Measurements from ENCODE around the gene GSTM1.

GRCh38 chr1:109726007-109726406 lies 38.4 kb downstream of the GSTM1 start:
- TF ChIP-seq, protein P1, sequence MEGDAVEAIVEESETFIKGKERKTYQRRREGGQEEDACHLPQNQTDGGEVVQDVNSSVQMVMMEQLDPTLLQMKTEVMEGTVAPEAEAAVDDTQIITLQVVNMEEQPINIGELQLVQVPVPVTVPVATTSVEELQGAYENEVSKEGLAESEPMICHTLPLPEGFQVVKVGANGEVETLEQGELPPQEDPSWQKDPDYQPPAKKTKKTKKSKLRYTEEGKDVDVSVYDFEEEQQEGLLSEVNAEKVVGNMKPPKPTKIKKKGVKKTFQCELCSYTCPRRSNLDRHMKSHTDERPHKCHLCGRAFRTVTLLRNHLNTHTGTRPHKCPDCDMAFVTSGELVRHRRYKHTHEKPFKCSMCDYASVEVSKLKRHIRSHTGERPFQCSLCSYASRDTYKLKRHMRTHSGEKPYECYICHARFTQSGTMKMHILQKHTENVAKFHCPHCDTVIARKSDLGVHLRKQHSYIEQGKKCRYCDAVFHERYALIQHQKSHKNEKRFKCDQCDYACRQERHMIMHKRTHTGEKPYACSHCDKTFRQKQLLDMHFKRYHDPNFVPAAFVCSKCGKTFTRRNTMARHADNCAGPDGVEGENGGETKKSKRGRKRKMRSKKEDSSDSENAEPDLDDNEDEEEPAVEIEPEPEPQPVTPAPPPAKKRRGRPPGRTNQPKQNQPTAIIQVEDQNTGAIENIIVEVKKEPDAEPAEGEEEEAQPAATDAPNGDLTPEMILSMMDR (IDR thresholded peaks at IDR 0.05; ENCODE audit: insufficient read depth, low read length, poor library complexity, severe bottlenecking): no peak
- no peak for TF ChIP-seq EZH2phosphoT487 (conservative IDR thresholded peaks at IDR 0.05; ENCODE audit: low read length)

Data from SU-DHL-6 (cell line).